SH-SY5Y (cell line): ENCODE measurements around the gene MTERF1.

Experiments used
- GATA2 ChIP-seq: IDR thresholded peaks from 2 replicates; pipeline ENCODE4 v1.6.1; 2011; ENCODE audit warnings: mild to moderate bottlenecking, low read depth, low read length
- GATA3 ChIP-seq: IDR thresholded peaks from 2 replicates; pipeline ENCODE4 v1.6.1; 2011; ENCODE audit warnings: low read depth, mild to moderate bottlenecking, low read length, moderate library complexity

Gene MTERF1

GRCh38 chr7:91892099-91892705 lies 11.7 kb upstream of the MTERF1 start:
- TF ChIP-seq GATA3: no peak
- TF ChIP-seq GATA2: no peak

GRCh38 chr7:91883676-91884362 lies 3.3 kb upstream of the MTERF1 start:
- no peak for TF ChIP-seq GATA3
- TF ChIP-seq GATA2: peak; percentile 28; the same call in 1 of the 2 replicates

GRCh38 chr7:91880016-91880412 lies 488 bp downstream of the MTERF1 start:
- TF ChIP-seq GATA3 (no peak), GATA2 (no peak)

GRCh38 chr7:91876391-91877133 lies 3.9 kb downstream of the MTERF1 start:
- TF ChIP-seq GATA2: no peak
- no peak for TF ChIP-seq GATA3

- no peak for TF ChIP-seq GATA2
- TF ChIP-seq GATA3: no peak
Observed at GRCh38 chr7:91875851-91876250, 4.7 kb downstream of the MTERF1 start.

- TF ChIP-seq GATA2 (no peak), GATA3 (no peak)
Observed at GRCh38 chr7:91872928-91873327, 7.6 kb downstream of the MTERF1 start.

- TF ChIP-seq GATA2: no peak
- TF ChIP-seq GATA3: no peak
Observed at GRCh38 chr7:91872069-91872468, 8.4 kb downstream of the MTERF1 start.

- TF ChIP-seq GATA3: no peak
Observed at GRCh38 chr7:91869661-91870060, 10.8 kb downstream of the MTERF1 start.

GRCh38 chr7:91866599-91867148 lies 13.8 kb downstream of the MTERF1 start:
- TF ChIP-seq GATA3 (no peak), GATA2 (no peak)

- TF ChIP-seq GATA3 (no peak), GATA2 (no peak)
Observed at GRCh38 chr7:91865511-91865910, 15.0 kb downstream of the MTERF1 start.

- no peak for TF ChIP-seq GATA2
Observed at GRCh38 chr7:91864070-91864469, 16.4 kb downstream of the MTERF1 start.

- TF ChIP-seq GATA3: no peak
- TF ChIP-seq GATA2: no peak
Observed at GRCh38 chr7:91852263-91852741, 28.2 kb downstream of the MTERF1 start.

GRCh38 chr7:91850455-91850854 lies 30.0 kb downstream of the MTERF1 start:
- TF ChIP-seq GATA2: no peak
- no peak for TF ChIP-seq GATA3

- TF ChIP-seq GATA3: no peak
Observed at GRCh38 chr7:91847876-91848588, 32.5 kb downstream of the MTERF1 start.
